Psoas muscle (tissue), 8 donors: ENCODE results near the gene CD248. TPM values are rescaled to one million over a fixed set of nuclear protein-coding genes. Genes with fewer than 3 reads are reported as not detected.
A peak's percentile ranks its signal among the peaks of the same experiment; 100 is the strongest.

Source experiments
- ATAC-seq, 4 donors: fragments of 200-7000 bp; cut with Tn5 transposase; one replicate each; pipeline ENCODE4 v1.9.1; 2020; ENCODE audit warnings: moderate library complexity in 3 of 4, mild to moderate bottlenecking in 2 of 4
- DNase-seq, 2 donors: peaks; one replicate each; pipeline ENCODE4 v3.0.0-alpha.2; 2020
- H3K27ac ChIP-seq: fragments of 200-600 bp; one replicate; pipeline ENCODE4 v1.8.0; 2022
- H3K27me3 ChIP-seq, 3 donors: fragments of 200-600 bp in 1 of 3; one replicate each; pipeline versions ENCODE4 v1.6.1 to v1.8.0; 2013 to 2022; ENCODE audit warnings: low read length in 2 of 3, mild to moderate bottlenecking in 2 of 3, moderate library complexity in 1 of 3; ENCODE audit not compliant: insufficient read depth in 3 of 3
- H3K36me3 ChIP-seq, 2 donors: fragments of 200-600 bp in 1 of 2; one replicate each; pipeline versions ENCODE4 v1.6.1 to v1.8.0; 2013 to 2022; ENCODE audit warnings: low read depth in 1 of 2, mild to moderate bottlenecking in 1 of 2, moderate library complexity in 1 of 2; ENCODE audit not compliant: insufficient read depth in 1 of 2
- H3K4me1 ChIP-seq: fragments of 200-600 bp; one replicate; pipeline ENCODE4 v1.8.0; 2022
- H3K4me3 ChIP-seq: fragments of 200-600 bp; one replicate; pipeline ENCODE4 v1.8.0; 2022; ENCODE audit warnings: mild to moderate bottlenecking
- H3K9me3 ChIP-seq: fragments of 200-600 bp; one replicate; pipeline ENCODE4 v1.8.0; 2022
- CTCF ChIP-seq: fragments of 200-600 bp; IDR thresholded peaks from one replicate; pipeline ENCODE4 v1.8.0; 2022; ENCODE audit warnings: antibody characterized with exemption
- WGBS, 3 donors: extraction: QIAGEN DNeasy Blood & Tissue Kit; methylation state at CpG; one replicate each; pipeline versions ENCODE4 v1.1.6 to v1.1.7; 2013; 5-methylcytosine and 5-hydroxymethylcytosine counted together
- intact Hi-C, 2 donors: fragments of 100-400 bp; cut with DNase I; formaldehyde crosslinking; loops; one replicate each; pipeline versions ENCODE4 v1.11.0 to v1.14.2; 2022
- polyA plus RNA-seq, 3 donors: library from polyadenylated mRNA; stranded (reverse); fragments of 200-250 nt; gene quantifications; one replicate each; pipeline ENCODE4 v1.2.3, GENCODE V29; 2013
- total RNA-seq, 4 donors: library from RNA; stranded (reverse); fragmentation: NEBNext Ultra II Directional in 2 of 4; extraction: Animal tissue kit (Norgen Biotek cat#: 25700) in 2 of 4; gene quantifications; one replicate each; pipeline versions ENCODE4 v1.2.1 to v1.2.4, GENCODE V29; 2021 to 2023
- donor health status: healthy with polysubstance abuse.
- donor health status: DM: no; HTN: no; CAD: no; lungs with moderate emphysema.
- donor health status: Bipolar disorder and iron deficiency.
- donor health status: healthy.
- donor health status: DM: yes; HTN: yes; CAD: no.
- donor health status: DM: no; HTN: no; CAD: no.
- donor health status: DM: no; HTN: no; CAD: no.
- donor health status: DM: yes; HTN: yes; CAD: no.

Gene CD248
- total and polyA plus RNA-seq, 7 donors, result 2.9 to 10.7 (median 8.8) TPM

DNA sequence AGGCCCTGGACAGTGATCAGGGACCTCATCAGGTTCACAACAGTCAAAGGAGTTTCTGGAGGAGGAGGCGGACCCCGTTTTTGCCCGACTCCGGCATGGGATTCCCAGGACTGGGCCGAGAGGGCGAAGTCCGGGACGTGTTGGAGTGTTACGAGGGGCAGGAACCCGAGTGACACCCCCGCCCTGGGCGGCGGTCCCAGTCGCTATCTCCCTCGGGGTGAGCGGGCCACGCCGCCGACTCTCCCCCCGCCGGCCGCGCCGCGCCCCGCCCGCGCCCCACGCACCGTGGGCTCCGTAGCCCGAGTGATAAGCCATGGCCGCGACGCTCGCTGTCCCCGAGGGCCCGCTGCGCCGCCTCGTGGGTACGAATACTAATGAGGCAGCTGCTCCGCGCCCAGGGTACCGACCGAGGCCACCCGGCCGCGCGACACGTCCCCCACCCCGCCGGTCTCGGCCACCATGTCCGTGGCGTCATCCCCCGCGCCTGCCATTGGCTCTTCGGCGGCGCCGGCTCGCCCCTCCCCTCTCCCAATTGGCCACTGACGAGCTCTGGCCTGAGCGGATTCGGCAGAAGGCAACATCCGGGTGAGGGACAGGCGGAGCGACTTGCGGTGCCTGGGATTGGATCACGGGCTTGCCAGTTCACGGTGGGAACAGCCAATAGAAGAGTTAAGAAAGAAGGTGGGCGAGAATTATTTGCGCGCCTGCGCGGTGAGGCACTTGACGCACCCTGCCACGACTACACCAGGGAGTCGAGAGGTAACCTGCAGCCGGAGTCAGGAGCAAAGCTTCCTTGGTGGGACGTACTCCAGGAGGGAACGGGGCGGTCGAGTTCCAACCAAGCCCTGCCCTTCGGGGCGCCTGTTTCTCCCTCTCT, 27.9 kb downstream of the CD248 start, which contains the start of gene YIF1A:
YIF1A (minus strand) TSS at position 473 of the 877 bp plus-strand sequence; CDS start at position 315, 158 bp downstream.
- H3K36me3 ChIP-seq, result peaks cover 6 to 31% of the 10 kb centered on the region in 2 donors
- intact Hi-C loops, result no loop called here
- peak within 1 kb of the TSS; percentile 95 for H3K27ac ChIP-seq
- H3K27me3 ChIP-seq, result peaks cover 0 to 22% (median 10%) of the 10 kb centered on the region in 3 donors
- H3K4me1 ChIP-seq, result peaks cover 16% of the 10 kb centered on the region
- ATAC-seq (peak; percentile 95 to 97 (median 97)), DNase-seq (peak; percentile 99 to 100)
- peak within 1 kb of the TSS; percentile 96 for H3K4me3 ChIP-seq
- TF ChIP-seq CTCF, result no peak
- 0 to 1% (median 0%) methylated on average over 56 to 87 of the region's 87 CpGs for WGBS, 3 donors
- H3K9me3 ChIP-seq, result no peaks in the 10 kb centered on the region

GRCh38 chr11:66287889-66288670, 28.8 kb downstream of the CD248 start:
- WGBS, 3 donors, result 27 to 30% (median 30%) methylated on average over 20 of the region's 20 CpGs
- intact Hi-C loops, result no loop called here
- TF ChIP-seq CTCF, result no peak
- no peak for DNase-seq
- H3K36me3 ChIP-seq, result peaks cover 6 to 31% of the 10 kb centered on the region in 2 donors
- peaks cover 0 to 14% (median 8%) of the 10 kb centered on the region in 3 donors for H3K27me3 ChIP-seq
- H3K9me3 ChIP-seq, result no peaks in the 10 kb centered on the region
- ATAC-seq, result peak in 3 of 4 donors; percentile 0 to 1 (median 1)
- peak overlapping the region; percentile 95 for H3K27ac ChIP-seq
- H3K4me3 ChIP-seq, result peak overlapping the region; percentile 96
- H3K4me1 ChIP-seq, result peaks cover 16% of the 10 kb centered on the region

- peaks cover 22% of the 10 kb centered on the region for H3K4me1 ChIP-seq
- H3K4me3 ChIP-seq, result peak overlapping the region; percentile 96
- ATAC-seq, result no peak
Measured at GRCh38 chr11:66287211-66287888, 29.5 kb downstream of the CD248 start.

More at GRCh38 chr11:66287211-66287888, 29.5 kb downstream of the CD248 start:
- H3K27ac ChIP-seq, result no peak overlapping the region
- peaks cover 0 to 7% (median 4%) of the 10 kb centered on the region in 3 donors for H3K27me3 ChIP-seq
- H3K9me3 ChIP-seq, result no peaks in the 10 kb centered on the region
- WGBS, 3 donors, result 74 to 78% (median 77%) methylated on average over 10 of the region's 10 CpGs
- no peak for DNase-seq
- H3K36me3 ChIP-seq, result peaks cover 6 to 31% of the 10 kb centered on the region in 2 donors
- intact Hi-C loops, result no loop called here
- TF ChIP-seq CTCF, result no peak
